Endothelial cell of umbilical vein (primary cell): ENCODE data around the gene COPZ2. TPM values are rescaled to one million over a fixed set of nuclear protein-coding genes. Genes with fewer than 3 reads are reported as not detected.

Experiments
- BruUV-seq: library from RNA; stranded (reverse); fragments of 400-500 nt; replicated peaks from 2 replicates; lab custom pipeline; 2021; lab: Mats Ljungman, UMichigan
- CTCF ChIA-PET: fragments of 300-600, 350-600 bp; sonication (Branson Sonifier 250); formaldehyde crosslinking; loops from one replicate; lab custom pipeline; 2021; ENCODE audit warnings: antibody characterized with exemption, inconsistent platforms; lab: Charles Lee
- POLR2A ChIA-PET: fragments of 300-600, 350-600 bp; sonication (Branson Sonifier 250); formaldehyde crosslinking; loops from one replicate; lab custom pipeline; 2021; ENCODE audit warnings: antibody characterized with exemption, inconsistent platforms; lab: Charles Lee
- DNase-seq: peaks from one replicate; pipeline ENCODE4 v3.0.0-alpha.2; 2011; ENCODE audit warnings: low read depth, low spot score
- FAIRE-seq: peaks from 2 replicates; lab custom pipeline; 2011; peaks lifted over from hg19 to GRCh38; lab: Jason Lieb, UNC
- H2AFZ ChIP-seq: 2 replicates; pipeline ENCODE4 v1.6.0; 2012; ENCODE audit warnings: low read depth, low read length, control low read depth, inconsistent platforms
- H3K27ac ChIP-seq: 2 replicates; pipeline ENCODE4 v1.5.1; 2011; ENCODE audit warnings: low read depth, mild to moderate bottlenecking, control low read depth, low read length, moderate library complexity; ENCODE audit not compliant: insufficient read depth
- H3K27me3 ChIP-seq, 2 experiments: 2 replicates each; pipeline versions ENCODE4 v1.6.0 to v1.6.1; 2011; ENCODE audit warnings: low read length in 2 of 2, mixed read lengths in 1 of 2; ENCODE audit not compliant: control insufficient read depth in 2 of 2, insufficient read depth in 2 of 2
- H3K36me3 ChIP-seq, 2 experiments: 2 replicates in 1 of 2; 3 replicates in 1 of 2; pipeline ENCODE4 v1.5.1; 2011; ENCODE audit warnings: low read length in 2 of 2, mild to moderate bottlenecking in 1 of 2, moderate library complexity in 1 of 2; ENCODE audit not compliant: control insufficient read depth in 2 of 2, insufficient read depth in 2 of 2; ENCODE audit errors: extremely low read depth in 1 of 2
- H3K4me1 ChIP-seq: 3 replicates; pipeline ENCODE4 v1.5.1; 2011; ENCODE audit warnings: mild to moderate bottlenecking, low read length; ENCODE audit not compliant: control insufficient read depth, insufficient read depth; ENCODE audit errors: extremely low read depth
- H3K4me2 ChIP-seq: 2 replicates; pipeline ENCODE4 v1.6.1; 2011; ENCODE audit warnings: low read length, control low read depth, mixed read lengths; ENCODE audit not compliant: insufficient read depth
- H3K4me3 ChIP-seq, 3 experiments: fragments of 200-600 bp in 1 of 3; sonication (generic), shearing (Covaris generic) in 1 of 3; replicated peaks in 1 of 3; 2 replicates each; pipeline ENCODE4 v1.5.1; 2011 to 2016; ENCODE audit warnings: control low read depth in 3 of 3, low read length in 3 of 3, mild to moderate bottlenecking in 2 of 3, inconsistent platforms in 1 of 3, low read depth in 1 of 3, moderate library complexity in 1 of 3; ENCODE audit not compliant: insufficient read depth in 1 of 3
- H3K79me2 ChIP-seq: 2 replicates; pipeline ENCODE4 v1.6.0; 2012; ENCODE audit warnings: low read length, inconsistent platforms; ENCODE audit not compliant: control insufficient read depth, insufficient read depth
- H3K9ac ChIP-seq: replicated peaks from 2 replicates; pipeline ENCODE3; 2011; ENCODE audit warnings: low read length, control low read depth; ENCODE audit not compliant: insufficient read depth; ENCODE audit errors: extremely low read depth
- H3K9me1 ChIP-seq: replicated peaks from 3 replicates; pipeline ENCODE4 v1.6.0; 2011; ENCODE audit warnings: mild to moderate bottlenecking, low read length; ENCODE audit not compliant: control insufficient read depth, insufficient read depth; ENCODE audit errors: extremely low read depth
- H3K9me3 ChIP-seq: replicated peaks from 2 replicates; pipeline ENCODE4 v1.5.1; 2012; ENCODE audit warnings: low read length, inconsistent platforms; ENCODE audit not compliant: control insufficient read depth, insufficient read depth
- H4K20me1 ChIP-seq: replicated peaks from 2 replicates; pipeline ENCODE3; 2011; ENCODE audit warnings: mild to moderate bottlenecking, low read length; ENCODE audit not compliant: control insufficient read depth, insufficient read depth; ENCODE audit errors: extremely low read depth
- CTCF ChIP-seq, 2 donors: IDR thresholded peaks; 1 replicate in 1 of 2; 2 replicates in 1 of 2; pipeline ENCODE4 v1.5.1; 2011; ENCODE audit warnings: low read length in 2 of 2, mild to moderate bottlenecking in 2 of 2, moderate library complexity in 2 of 2, control low read depth in 1 of 2, inconsistent platforms in 1 of 2, low read depth in 1 of 2; ENCODE audit not compliant: insufficient read depth in 1 of 2; ENCODE audit errors: extremely low read depth in 1 of 2
- EZH2 ChIP-seq: IDR thresholded peaks from 2 replicates; pipeline ENCODE4 v1.6.1; 2012; ENCODE audit warnings: borderline replicate concordance, low read depth, mild to moderate bottlenecking, moderate library complexity, low read length, inconsistent platforms; ENCODE audit not compliant: severe bottlenecking
- FOS ChIP-seq: IDR thresholded peaks from 2 replicates; pipeline ENCODE4 v1.6.1; 2011; ENCODE audit warnings: mild to moderate bottlenecking, low read length, moderate library complexity, borderline replicate concordance; ENCODE audit not compliant: insufficient read depth
- GATA2 ChIP-seq: IDR thresholded peaks from 2 replicates; pipeline ENCODE4 v1.7.0; 2011; ENCODE audit warnings: low read depth, mild to moderate bottlenecking, moderate library complexity, mixed read lengths, low read length; ENCODE audit not compliant: insufficient read length, insufficient read depth
- JUN ChIP-seq: IDR thresholded peaks from 2 replicates; pipeline ENCODE4 v1.6.1; 2011; ENCODE audit warnings: borderline replicate concordance, low read depth; ENCODE audit not compliant: insufficient read length, insufficient read depth
- MAX ChIP-seq: IDR thresholded peaks from 2 replicates; pipeline ENCODE4 v1.6.1; 2011; ENCODE audit not compliant: insufficient read depth, insufficient read length
- MYC ChIP-seq: IDR thresholded peaks from one replicate; pipeline ENCODE4 v1.6.1; 2011; ENCODE audit warnings: mild to moderate bottlenecking, low read depth, low read length
- POLR2A ChIP-seq: IDR thresholded peaks from 2 replicates; pipeline ENCODE4 v1.6.1; 2012; ENCODE audit warnings: low read depth, mild to moderate bottlenecking, control low read depth, low read length
- POLR2AphosphoS5 ChIP-seq: IDR thresholded peaks from 2 replicates; pipeline ENCODE4 v1.6.1; 2012; ENCODE audit warnings: low read depth, mild to moderate bottlenecking, control low read depth, low read length, moderate library complexity; ENCODE audit not compliant: insufficient read depth
- dilution Hi-C: fragments of 300-500 bp; cut with MboI; formaldehyde crosslinking; loops from one replicate; pipeline ENCODE4 v1.15.0; 2019; ENCODE audit warnings: low sequenced_read_pairs; ENCODE audit not compliant: extremely low pct_ligation_motif_present
- intact Hi-C: fragments of 100-400 bp; cut with micrococcal nuclease; formaldehyde crosslinking; loops from one replicate; pipeline ENCODE4 v1.10.0; 2022
- polyA plus RNA-seq, 4 experiments: library from polyadenylated mRNA; depleted of rRNA in 3 of 4; stranded (reverse) in 3 of 4; unstranded in 1 of 4; fragments of >200 nt; gene quantifications; 2 replicates each; pipeline versions ENCODE4 v1.2.1 to v1.2.3, GENCODE V29; 2011 to 2012; ENCODE audit warnings: missing spikeins in 1 of 4
- total RNA-seq: library from RNA; stranded (reverse); gene quantifications from 2 replicates; pipeline ENCODE4 v1.2.3, GENCODE V29; 2021

The COPZ2 gene
- total and polyA plus RNA-seq, 2 donors (not counting 3 experiments of a cell fraction or from before 2014, with no cell fraction given) = 16.3 to 28.1 TPM

- H3K4me1 ChIP-seq = peaks cover 16% of the 10 kb centered on the region
- H3K4me2 ChIP-seq = no peak overlapping the region
- DNase-seq (no peak), FAIRE-seq (no peak)
- no peaks in the 10 kb centered on the region for H3K27me3 ChIP-seq
- H3K9me1 ChIP-seq = no peaks in the 10 kb centered on the region
- H3K36me3 ChIP-seq = no peaks in the 10 kb centered on the region
- no peak overlapping the region for H3K27ac ChIP-seq
- POLR2A ChIA-PET = no interaction called here
- BruUV-seq = no TSS peak
- H2AFZ ChIP-seq = no peak overlapping the region
- no peak overlapping the region for H3K9ac ChIP-seq
- CTCF ChIA-PET = interaction anchor here (1.2 to 6.3 kb wide), 4 partner anchors 9 to 53 kb away, joined by 3 to 64 read pairs (median 8); no protein-coding TSS in a partner anchor
- no peak for TF ChIP-seq POLR2A
- no peak for TF ChIP-seq GATA2
- TF ChIP-seq MYC = no peak
- dilution Hi-C loops = no loop called here
- H3K9me3 ChIP-seq = no peaks in the 10 kb centered on the region
- no peak overlapping the region for H3K4me3 ChIP-seq
- peaks cover 12% of the 10 kb centered on the region for H3K79me2 ChIP-seq
- intact Hi-C loops = loop anchor here (5.0 kb wide), 1 partner anchor 197 kb away; no protein-coding TSS in a partner anchor
- no peaks in the 10 kb centered on the region for H4K20me1 ChIP-seq
Observed at GRCh38 chr17:48045316-48046001, 7.9 kb upstream of the COPZ2 start.

GRCh38 chr17:48044851-48045250 lies 7.3 kb upstream of the COPZ2 start:
- H4K20me1 ChIP-seq = no peaks in the 10 kb centered on the region
- H3K9me3 ChIP-seq = no peaks in the 10 kb centered on the region
- no peak for TF ChIP-seq MAX
- TF ChIP-seq POLR2AphosphoS5 = no peak
- TF ChIP-seq JUN = no peak
- no peak for TF ChIP-seq MYC
- TF ChIP-seq EZH2 = no peak
- TF ChIP-seq FOS = no peak
- TF ChIP-seq GATA2 = no peak
- no peak for TF ChIP-seq POLR2A
- no peak for TF ChIP-seq CTCF (IDR thresholded peaks at IDR 0.05; ENCODE audit: extremely low read depth in 1 of 2, insufficient read depth in 1 of 2, low read depth in 1 of 2, low read length in 2 of 2)
- no peak overlapping the region for H3K4me3 ChIP-seq
- no peaks in the 10 kb centered on the region for H3K27me3 ChIP-seq
- dilution Hi-C loops = no loop called here
- BruUV-seq = no TSS peak
- H3K9ac ChIP-seq = no peak overlapping the region
- no peaks in the 10 kb centered on the region for H3K9me1 ChIP-seq
- no peak for DNase-seq
- no peak for FAIRE-seq
- H3K4me1 ChIP-seq = peaks cover 11% of the 10 kb centered on the region
- H2AFZ ChIP-seq = no peak overlapping the region
- H3K79me2 ChIP-seq = peaks cover 10% of the 10 kb centered on the region
- CTCF ChIA-PET = interaction anchor here (0.6 to 4.2 kb wide), 4 partner anchors 19 to 72 kb away, joined by 3 to 27 read pairs (median 4); no protein-coding TSS in a partner anchor
- no peaks in the 10 kb centered on the region for H3K36me3 ChIP-seq
- POLR2A ChIA-PET = no interaction called here
- no peak overlapping the region for H3K4me2 ChIP-seq
- intact Hi-C loops = loop anchor here (5.0 kb wide), 1 partner anchor 197 kb away; no protein-coding TSS in a partner anchor
- H3K27ac ChIP-seq = no peak overlapping the region
